Fibroblast of lung (primary cell): ENCODE measurements around the gene CHPF2.

Experiments
- CTCF ChIP-seq, 2 donors: IDR thresholded peaks in 1 of 2; conservative IDR thresholded peaks in 1 of 2; 1 replicate in 1 of 2; 2 replicates in 1 of 2; pipeline ENCODE4 v1.5.1; 2011 to 2012; ENCODE audit warnings: low read length in 2 of 2, control low read depth in 1 of 2, inconsistent platforms in 1 of 2, low read depth in 1 of 2, mild to moderate bottlenecking in 1 of 2
- EZH2 ChIP-seq: IDR thresholded peaks from 2 replicates; pipeline ENCODE4 v1.5.1; 2012; ENCODE audit warnings: low read length, control low read depth, mild to moderate bottlenecking; ENCODE audit errors: missing control alignments

GRCh38 chr7:151281686-151282085, 49.4 kb downstream of the CHPF2 start:
- TF ChIP-seq CTCF (conservative IDR thresholded peaks at IDR 0.05 in 1 of 2, IDR thresholded peaks at IDR 0.05 in 1 of 2; ENCODE audit: low read depth in 1 of 2, low read length in 2 of 2) = no peak
- no peak for TF ChIP-seq EZH2
